SU-DHL-6 (cell line): ENCODE data around the gene FFAR3.

Source experiments
- H2AFZ ChIP-seq: fragments of 200-600 bp; sonication (generic); 2 replicates; pipeline ENCODE4 v1.6.1; 2014; ENCODE audit warnings: low read depth, mild to moderate bottlenecking, moderate library complexity, mixed read lengths, antibody characterized with exemption, low read length; ENCODE audit not compliant: severe bottlenecking
- H3F3A ChIP-seq: fragments of 200-600 bp; shearing (Covaris generic); 2 replicates; pipeline ENCODE4 v1.6.0; 2016; ENCODE audit warnings: antibody characterized with exemption, mild to moderate bottlenecking; ENCODE audit not compliant: insufficient read depth
- H3K27ac ChIP-seq: fragments of 200-600 bp; sonication (generic); 2 replicates; pipeline ENCODE4 v1.5.1; 2016; ENCODE audit warnings: low read depth, mild to moderate bottlenecking, low read length, moderate library complexity, mixed read lengths
- H3K27me3 ChIP-seq: fragments of 200-600 bp; sonication (generic), shearing (Covaris generic); 2 replicates; pipeline ENCODE4 v1.6.0; 2014; ENCODE audit warnings: mild to moderate bottlenecking, low read length
- H3K36me3 ChIP-seq: fragments of 200-600 bp; sonication (generic); 2 replicates; pipeline ENCODE4 v1.6.1; 2014; ENCODE audit warnings: mild to moderate bottlenecking, low read length, mixed read lengths
- H3K4me2 ChIP-seq: fragments of 300-600, 200-600 bp; shearing (Covaris generic), sonication (generic); 2 replicates; pipeline ENCODE4 v1.6.0; 2014; ENCODE audit warnings: low read length, low read depth, mild to moderate bottlenecking; ENCODE audit not compliant: poor library complexity, severe bottlenecking
- H3K4me3 ChIP-seq: fragments of 200-600 bp; sonication (generic); 2 replicates; pipeline ENCODE4 v1.5.1; 2014; ENCODE audit warnings: antibody characterized with exemption, low read length, mild to moderate bottlenecking, mixed read lengths; ENCODE audit not compliant: insufficient read depth, poor library complexity, severe bottlenecking
- H3K79me2 ChIP-seq: fragments of 200-600 bp; sonication (generic); 2 replicates; pipeline ENCODE4 v1.6.1; 2014; ENCODE audit warnings: mild to moderate bottlenecking, low read length, moderate library complexity; ENCODE audit not compliant: insufficient read depth
- H3K9ac ChIP-seq: fragments of 200-600 bp; sonication (generic); 2 replicates; pipeline ENCODE4 v1.7.0; 2014; ENCODE audit warnings: mild to moderate bottlenecking, low read length
- H3K9me2 ChIP-seq: fragments of 200-600 bp; sonication (generic); replicated peaks from 2 replicates; pipeline ENCODE4 v1.6.1; 2014; ENCODE audit warnings: low read length; ENCODE audit not compliant: insufficient read depth
- H3K9me3 ChIP-seq: fragments of 200-600 bp; sonication (generic); 2 replicates; pipeline ENCODE4 v1.6.1; 2014; ENCODE audit warnings: low read length, mixed read lengths; ENCODE audit not compliant: insufficient read depth
- H4K20me1 ChIP-seq: fragments of 200-600 bp; sonication (generic); 2 replicates; pipeline ENCODE4 v1.6.1; 2014; ENCODE audit warnings: low read depth, mild to moderate bottlenecking, antibody characterized with exemption, low read length, moderate library complexity, mixed read lengths
- EZH2phosphoT487 ChIP-seq: fragments of 200-600 bp; sonication (generic), shearing (Covaris generic); conservative IDR thresholded peaks from 2 replicates; pipeline ENCODE4 v1.6.1; 2018; ENCODE audit warnings: mild to moderate bottlenecking, antibody characterized with exemption, low read length, moderate library complexity, mixed read lengths
- TF ChIP-seq, protein P1 (sequence below): fragments of 200-600 bp; sonication (generic); IDR thresholded peaks from one replicate; pipeline ENCODE4 v1.5.1; 2017; ENCODE audit warnings: antibody characterized with exemption, mild to moderate bottlenecking, low read length, moderate library complexity; ENCODE audit not compliant: insufficient read depth, poor library complexity, severe bottlenecking

FFAR3 gene

DNA sequence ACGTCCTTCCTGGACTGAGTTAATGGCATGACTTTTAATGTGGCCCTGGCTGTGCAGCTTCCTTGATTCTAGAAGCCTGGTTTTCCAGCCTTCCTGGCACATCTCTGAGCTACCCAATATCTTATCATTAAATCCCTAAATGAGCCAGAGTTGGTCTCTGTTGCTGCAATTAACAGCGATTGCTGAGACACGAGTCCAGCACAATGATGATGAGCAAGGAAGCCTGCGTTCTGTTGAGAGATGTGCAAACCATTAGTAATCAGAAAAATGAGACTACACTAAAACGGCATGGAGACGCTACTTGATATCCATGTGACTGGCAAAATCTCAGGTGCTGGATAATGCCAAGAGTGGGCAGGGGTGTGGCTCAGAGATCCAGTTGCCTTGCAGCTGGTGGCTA is 38.8 kb downstream of the FFAR3 start:
- H3K27me3 ChIP-seq, result no peaks in the 10 kb centered on the region
- no peaks in the 10 kb centered on the region for H4K20me1 ChIP-seq
- H3K79me2 ChIP-seq, result no peaks in the 10 kb centered on the region
- TF ChIP-seq, protein P1, sequence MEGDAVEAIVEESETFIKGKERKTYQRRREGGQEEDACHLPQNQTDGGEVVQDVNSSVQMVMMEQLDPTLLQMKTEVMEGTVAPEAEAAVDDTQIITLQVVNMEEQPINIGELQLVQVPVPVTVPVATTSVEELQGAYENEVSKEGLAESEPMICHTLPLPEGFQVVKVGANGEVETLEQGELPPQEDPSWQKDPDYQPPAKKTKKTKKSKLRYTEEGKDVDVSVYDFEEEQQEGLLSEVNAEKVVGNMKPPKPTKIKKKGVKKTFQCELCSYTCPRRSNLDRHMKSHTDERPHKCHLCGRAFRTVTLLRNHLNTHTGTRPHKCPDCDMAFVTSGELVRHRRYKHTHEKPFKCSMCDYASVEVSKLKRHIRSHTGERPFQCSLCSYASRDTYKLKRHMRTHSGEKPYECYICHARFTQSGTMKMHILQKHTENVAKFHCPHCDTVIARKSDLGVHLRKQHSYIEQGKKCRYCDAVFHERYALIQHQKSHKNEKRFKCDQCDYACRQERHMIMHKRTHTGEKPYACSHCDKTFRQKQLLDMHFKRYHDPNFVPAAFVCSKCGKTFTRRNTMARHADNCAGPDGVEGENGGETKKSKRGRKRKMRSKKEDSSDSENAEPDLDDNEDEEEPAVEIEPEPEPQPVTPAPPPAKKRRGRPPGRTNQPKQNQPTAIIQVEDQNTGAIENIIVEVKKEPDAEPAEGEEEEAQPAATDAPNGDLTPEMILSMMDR, result no peak
- TF ChIP-seq EZH2phosphoT487, result no peak
- H3K9ac ChIP-seq, result no peak overlapping the region
- H3K9me2 ChIP-seq, result no peaks in the 10 kb centered on the region
- H3K9me3 ChIP-seq, result no peaks in the 10 kb centered on the region
- no peaks in the 10 kb centered on the region for H3K36me3 ChIP-seq
- H3K4me2 ChIP-seq, result no peak overlapping the region
- H3K4me3 ChIP-seq, result no peak overlapping the region
- no peaks in the 10 kb centered on the region for H3F3A ChIP-seq
- no peak overlapping the region for H2AFZ ChIP-seq
- no peak overlapping the region for H3K27ac ChIP-seq

DNA sequence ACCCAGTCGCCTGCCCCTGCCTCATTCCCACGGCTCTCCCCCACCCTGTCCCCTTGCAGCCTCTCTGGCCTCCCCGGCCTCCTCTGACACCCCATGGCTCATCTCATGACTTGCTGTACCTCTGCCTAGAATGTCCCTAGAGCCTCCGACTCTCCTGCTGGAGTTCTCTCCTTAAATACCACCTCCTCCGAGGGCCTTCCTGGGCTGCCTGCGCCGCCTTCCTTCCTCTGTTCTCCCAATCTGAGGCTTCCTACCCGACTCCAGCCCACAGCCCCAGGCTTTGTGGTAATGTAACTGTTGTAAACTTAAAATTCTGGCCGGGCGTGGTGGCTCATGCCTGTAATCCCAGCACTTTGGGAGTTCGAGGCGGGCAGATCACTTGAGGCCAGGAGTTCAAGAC is 40.3 kb downstream of the FFAR3 start:
- H3K27ac ChIP-seq, result no peak overlapping the region
- TF ChIP-seq, protein P1, result no peak
- no peak for TF ChIP-seq EZH2phosphoT487
- no peak overlapping the region for H3K9ac ChIP-seq
- H3K4me3 ChIP-seq, result no peak overlapping the region
- H3F3A ChIP-seq, result no peaks in the 10 kb centered on the region
- H3K27me3 ChIP-seq, result no peaks in the 10 kb centered on the region
- no peaks in the 10 kb centered on the region for H4K20me1 ChIP-seq
- H3K4me2 ChIP-seq, result no peak overlapping the region
- no peaks in the 10 kb centered on the region for H3K9me2 ChIP-seq
- no peaks in the 10 kb centered on the region for H3K79me2 ChIP-seq
- no peaks in the 10 kb centered on the region for H3K36me3 ChIP-seq
- H2AFZ ChIP-seq, result no peak overlapping the region
- no peaks in the 10 kb centered on the region for H3K9me3 ChIP-seq

DNA sequence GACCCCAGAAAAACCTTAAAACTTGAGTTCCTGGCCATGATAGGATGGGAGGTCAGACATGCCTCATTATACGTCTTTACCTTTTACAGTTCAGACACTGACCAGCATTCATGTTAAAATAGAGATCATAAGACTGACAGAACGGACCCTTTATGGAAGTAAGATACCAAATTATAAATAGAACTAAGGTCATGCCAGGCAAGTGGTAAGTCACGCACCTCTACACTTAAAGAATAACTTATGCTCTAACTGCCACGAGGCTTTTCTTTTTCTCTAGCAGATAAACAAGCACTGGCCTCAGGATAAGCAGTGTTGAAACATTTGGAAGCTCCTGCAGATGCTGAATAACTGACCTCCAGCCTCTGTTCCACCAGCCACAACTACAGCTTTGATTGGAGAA is 41.0 kb downstream of the FFAR3 start:
- Histone ChIP-seq H3K4me3 (no peak overlapping the region), H3K9me2 (no peaks in the 10 kb centered on the region), H4K20me1 (no peaks in the 10 kb centered on the region), H2AFZ (no peak overlapping the region), H3K9me3 (no peaks in the 10 kb centered on the region), H3K27me3 (no peaks in the 10 kb centered on the region), H3K9ac (no peak overlapping the region), H3K27ac (no peak overlapping the region), H3K4me2 (no peak overlapping the region), H3F3A (no peaks in the 10 kb centered on the region), H3K79me2 (no peaks in the 10 kb centered on the region), H3K36me3 (no peaks in the 10 kb centered on the region)
- no peak for TF ChIP-seq EZH2phosphoT487
- TF ChIP-seq, protein P1, result no peak
